HG02840 (cell line): ENCODE results near the gene PTGDS.
A peak's percentile ranks its signal among the peaks of the same experiment; 100 is the strongest.

Experiments
- ATAC-seq: cut with Tn5 transposase; IDR thresholded peaks from one replicate; pipeline ENCODE4 v1.9.1; 2021; ENCODE audit warnings: mild to moderate bottlenecking, moderate library complexity, moderate number of reproducible peaks; ENCODE audit not compliant: unreplicated experiment, low FRiP score

Gene PTGDS

DNA sequence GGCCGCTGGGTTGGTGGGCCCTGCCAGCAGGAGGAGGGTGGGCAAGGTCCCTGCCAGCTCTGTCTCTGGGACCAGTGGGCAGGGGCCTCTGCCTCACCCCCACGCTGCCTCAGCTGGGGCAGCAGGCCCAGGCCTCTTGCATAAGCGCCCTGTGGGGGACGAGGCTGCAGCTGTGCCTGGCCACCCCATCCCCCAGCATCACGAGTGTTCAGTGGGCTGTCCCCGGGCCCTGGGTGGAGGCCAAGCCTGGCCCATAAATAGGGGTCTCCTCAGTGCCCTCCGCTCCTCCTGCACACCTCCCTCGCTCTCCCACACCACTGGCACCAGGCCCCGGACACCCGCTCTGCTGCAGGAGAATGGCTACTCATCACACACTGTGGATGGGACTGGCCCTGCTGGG is at the start of gene PTGDS:
Gene PTGDS, plus strand, starts transcription at position 282 of the 400 bp plus-strand sequence. Its CDS starts 75 bp downstream, at position 357.
- ATAC-seq = no peak

DNA sequence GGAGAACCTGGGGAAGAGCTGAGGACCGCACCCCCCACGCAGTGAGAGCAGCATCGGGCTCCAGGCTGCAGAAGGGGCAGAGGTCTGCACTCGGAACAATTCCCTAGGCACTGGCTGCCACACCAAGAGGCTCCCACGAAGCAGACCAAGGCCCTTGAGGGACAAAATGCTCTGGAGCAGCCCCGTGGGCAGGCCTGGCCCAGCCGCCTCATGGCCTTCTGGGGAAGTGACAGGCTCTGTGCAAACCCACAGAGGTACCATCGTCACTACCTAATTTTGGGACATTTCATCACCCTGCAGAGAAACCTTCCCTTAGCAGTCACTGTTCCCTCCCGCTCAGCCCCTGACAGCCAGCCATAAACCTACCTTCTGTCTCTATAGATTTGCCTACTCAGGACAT is 48.7 kb upstream of the PTGDS start:
- no peak for ATAC-seq

DNA sequence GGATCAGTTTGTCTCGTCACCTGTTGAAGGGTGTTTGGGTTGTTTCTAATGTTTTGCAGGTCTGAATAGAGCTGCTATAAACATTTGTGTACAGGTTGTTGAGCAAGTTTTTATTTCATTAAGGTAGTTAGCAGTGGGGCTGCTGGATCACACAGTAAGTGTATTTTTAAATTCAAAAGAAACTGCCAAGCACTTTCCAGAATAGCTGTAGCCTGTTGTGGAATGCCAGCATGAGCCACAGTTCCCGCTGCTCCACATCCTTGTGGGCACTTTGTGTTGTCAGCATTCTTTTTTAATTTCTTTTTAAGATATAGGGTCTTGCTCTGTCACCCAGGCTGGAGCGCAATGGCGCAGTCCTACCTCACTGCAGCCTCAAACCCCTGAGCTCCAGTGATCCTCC is 47.3 kb upstream of the PTGDS start:
- no peak for ATAC-seq

DNA sequence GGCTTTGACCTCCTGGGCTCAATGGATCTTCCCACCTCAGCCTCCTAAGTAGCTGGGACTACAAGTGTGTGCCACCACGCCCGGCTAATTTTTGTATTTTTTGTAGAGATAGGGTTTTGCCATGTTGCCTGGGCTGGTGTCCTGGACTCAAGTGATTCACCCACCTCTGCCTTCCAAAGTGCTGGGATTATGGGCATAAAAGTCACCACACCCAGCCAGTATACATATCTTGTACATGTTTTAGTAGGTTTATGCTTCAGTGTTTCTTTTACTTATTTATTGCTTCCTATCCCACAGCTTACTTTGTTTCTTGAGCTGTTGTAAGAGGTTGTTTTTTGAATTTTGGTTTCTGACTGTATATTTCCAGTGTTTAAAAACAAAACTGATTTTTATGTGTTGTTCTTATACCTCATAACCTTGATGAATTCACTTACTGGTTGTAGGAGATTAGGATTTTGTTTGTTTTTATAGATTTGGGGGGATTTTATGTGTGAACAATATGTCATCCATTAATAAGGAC is 45.6 kb upstream of the PTGDS start:
- ATAC-seq = no peak

- no peak for ATAC-seq
Observed at GRCh38 chr9:136934277-136934676, 43.0 kb upstream of the PTGDS start.

DNA sequence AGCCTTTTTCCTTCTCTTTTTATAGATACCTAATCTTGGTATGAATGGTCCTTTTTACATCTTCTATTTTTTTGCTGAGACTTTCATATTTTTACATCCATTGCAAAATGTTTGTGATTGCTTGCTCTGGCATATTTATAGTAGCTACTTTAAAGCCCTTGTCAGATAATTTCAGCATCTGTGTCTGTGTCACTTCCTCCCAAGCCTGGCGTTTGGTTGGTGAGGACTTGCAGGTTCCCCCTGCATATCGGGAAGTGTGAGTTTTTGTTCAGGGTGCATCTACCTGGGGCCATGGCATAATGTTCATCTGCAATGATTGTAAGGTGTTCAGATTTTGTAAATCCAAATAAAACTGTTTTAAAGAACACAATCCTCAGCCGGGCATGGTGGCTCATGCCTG is 41.7 kb upstream of the PTGDS start:
- ATAC-seq = no peak

DNA sequence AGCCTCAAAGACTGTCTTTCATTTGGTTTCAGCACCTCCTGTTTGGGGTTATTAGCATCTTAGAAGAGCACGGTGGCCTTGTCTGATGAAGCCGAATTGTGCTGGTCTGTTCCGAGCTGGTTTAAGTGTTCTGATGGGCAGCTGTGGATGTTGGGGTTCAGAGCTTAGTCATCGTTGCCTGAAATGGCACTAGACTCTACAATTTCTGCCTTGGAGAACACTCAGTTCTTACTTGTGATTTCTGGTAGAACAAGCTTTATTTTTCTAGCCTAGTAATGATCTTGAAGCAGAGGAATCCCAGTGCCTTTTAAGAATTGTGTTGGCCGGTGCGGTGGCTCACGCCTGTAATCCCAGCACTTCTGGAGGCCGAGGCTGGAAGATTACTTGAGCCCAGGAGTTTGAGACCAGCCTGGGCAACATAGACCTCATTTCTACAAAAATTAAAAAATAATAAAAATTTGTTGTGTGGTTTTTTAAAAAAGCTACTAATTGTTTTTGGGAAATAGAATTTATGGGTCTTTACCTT is 40.6 kb upstream of the PTGDS start:
- no peak for ATAC-seq

DNA sequence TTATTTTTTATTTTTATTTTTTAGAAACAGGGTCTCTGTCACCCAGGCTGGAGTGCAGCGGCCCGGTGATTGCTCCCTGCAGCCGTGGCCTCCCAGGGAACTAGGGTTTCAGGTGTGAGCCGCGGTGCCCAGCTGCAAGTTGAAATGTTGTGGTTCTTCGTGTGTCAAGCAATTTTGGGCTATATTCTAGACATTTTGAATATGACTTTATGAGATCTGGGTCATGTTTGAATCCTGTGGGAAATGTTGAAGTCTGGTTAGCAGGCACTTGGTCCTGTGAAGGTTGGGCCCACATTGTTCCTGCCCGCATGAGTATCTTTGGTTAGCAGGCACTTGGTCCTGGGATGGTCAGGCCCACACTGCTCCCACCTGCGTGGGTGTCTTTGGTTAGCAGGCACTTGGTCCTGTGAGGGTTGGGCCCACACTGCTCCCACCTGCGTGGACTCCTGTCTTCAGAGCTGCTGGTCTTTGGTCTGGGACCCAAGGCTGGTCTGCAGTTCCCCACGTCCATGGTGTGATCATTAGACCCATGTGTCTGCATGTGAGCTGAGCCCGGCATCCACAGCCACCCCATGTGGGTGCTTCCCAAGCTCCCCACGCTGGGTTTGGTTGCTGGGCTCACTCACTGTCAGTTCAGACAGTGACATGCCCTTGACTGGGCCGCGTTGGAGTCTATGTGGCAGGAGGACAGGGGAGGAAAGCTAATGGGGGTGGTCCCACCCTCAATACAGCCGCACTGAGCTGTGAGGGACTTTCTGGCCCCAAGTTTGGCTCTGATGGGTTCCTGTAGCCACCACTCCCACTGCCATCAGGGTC is 39.9 kb upstream of the PTGDS start:
- no peak for ATAC-seq

- no peak for ATAC-seq
Observed at GRCh38 chr9:136939431-136939995, 37.8 kb upstream of the PTGDS start.

GRCh38 chr9:136939996-136940525 is 37.2 kb upstream of the PTGDS start:
- ATAC-seq = no peak

- ATAC-seq = no peak
Observed at GRCh38 chr9:136940526-136941230, 36.6 kb upstream of the PTGDS start.

DNA sequence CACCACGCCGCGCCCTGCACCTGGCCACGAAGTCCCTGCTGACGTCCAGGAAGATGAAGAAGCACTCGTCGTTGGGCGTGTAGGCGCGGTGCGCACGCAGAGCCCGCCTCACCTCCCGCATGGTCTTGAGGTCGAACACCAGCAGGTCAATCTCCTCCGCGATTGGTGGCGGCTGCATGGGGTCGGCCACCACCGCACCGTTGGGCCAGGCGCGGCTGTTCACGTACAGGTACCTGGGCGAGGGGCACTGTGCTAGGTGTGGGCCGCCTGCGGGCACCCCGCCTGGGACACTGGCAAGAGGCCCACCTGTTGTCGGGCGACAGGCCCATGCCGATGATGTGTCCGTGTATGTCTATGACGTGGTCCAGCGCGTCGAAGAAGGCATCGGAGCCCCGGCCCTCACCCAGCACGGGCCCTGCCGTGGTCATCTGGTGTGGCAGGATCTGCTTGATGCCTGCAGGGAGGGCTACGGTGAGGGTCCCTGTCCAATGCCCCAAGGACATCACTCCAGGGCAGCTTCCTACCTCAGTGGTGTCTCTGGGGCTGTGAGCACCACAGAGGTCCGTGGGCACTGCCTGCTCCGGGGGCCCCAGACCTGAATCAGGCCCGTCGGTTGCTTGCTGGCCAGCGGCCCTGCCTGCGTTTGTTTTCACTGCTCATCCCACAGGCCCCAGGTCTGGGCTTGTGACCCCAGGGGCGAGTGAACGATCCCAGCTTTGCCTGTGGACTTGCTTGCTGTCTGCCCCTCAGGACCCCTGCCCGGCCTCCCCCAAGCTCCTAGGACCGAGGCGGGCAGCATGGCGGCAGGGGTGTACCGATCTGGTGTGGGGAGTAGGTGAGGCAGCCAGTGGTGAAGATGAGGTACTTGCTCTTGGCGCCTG is 35.8 kb upstream of the PTGDS start:
- ATAC-seq = no peak

DNA sequence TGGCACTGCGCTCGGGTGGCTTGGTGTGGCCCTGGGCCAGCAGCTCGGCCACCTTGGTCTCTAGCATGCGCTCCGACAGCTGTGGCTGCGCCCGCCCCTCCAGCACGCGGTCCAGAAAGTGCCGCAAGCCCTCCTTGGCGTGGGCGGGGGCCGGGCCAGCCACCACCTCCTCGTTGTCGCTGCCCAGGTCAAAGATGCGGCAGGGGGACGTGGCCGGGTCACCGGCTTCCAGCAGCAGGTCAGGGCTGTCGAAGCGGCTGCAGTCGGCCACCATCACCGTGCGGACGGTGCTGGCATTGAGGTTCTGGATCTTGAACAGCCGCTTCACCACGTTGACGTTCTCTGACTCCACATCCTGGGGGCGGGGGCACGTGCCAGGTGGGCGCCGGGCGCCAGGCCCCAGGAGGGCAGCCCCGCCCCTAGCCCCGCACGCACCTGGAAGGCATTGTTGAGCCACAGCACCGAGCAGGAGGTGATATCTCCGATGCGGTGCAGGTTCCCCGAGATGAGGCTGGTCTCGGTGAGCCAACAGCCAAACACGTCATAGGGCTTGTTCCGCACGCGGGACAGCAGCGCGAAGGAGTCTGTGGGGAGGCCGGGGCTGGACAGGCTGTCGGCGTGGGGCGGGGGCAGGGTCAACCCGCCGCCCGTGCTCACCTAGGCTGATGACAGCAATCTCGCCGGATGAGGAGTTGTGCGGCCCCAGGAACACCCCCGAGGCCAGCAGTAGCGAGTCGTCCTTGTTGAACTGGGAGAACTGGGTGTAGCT is 35.0 kb upstream of the PTGDS start:
- no peak for ATAC-seq

DNA sequence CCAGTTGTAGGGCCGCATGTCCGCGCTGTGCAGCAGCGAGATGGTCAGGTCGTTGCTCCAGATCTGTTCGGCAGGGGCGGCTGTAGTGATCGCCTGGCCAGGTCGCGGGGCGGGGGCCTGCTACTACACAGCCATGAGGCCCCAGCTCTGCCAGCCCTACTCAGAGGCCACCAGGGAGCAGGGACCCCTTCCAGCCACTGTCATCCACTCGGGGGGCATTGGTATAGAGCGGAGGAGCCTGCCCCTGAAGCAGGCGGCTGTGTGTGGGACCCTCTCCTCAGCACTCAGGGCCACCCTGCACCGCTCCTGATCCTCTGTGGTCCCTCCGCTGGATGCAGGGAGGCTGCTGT is 34.4 kb upstream of the PTGDS start:
- ATAC-seq = no peak

DNA sequence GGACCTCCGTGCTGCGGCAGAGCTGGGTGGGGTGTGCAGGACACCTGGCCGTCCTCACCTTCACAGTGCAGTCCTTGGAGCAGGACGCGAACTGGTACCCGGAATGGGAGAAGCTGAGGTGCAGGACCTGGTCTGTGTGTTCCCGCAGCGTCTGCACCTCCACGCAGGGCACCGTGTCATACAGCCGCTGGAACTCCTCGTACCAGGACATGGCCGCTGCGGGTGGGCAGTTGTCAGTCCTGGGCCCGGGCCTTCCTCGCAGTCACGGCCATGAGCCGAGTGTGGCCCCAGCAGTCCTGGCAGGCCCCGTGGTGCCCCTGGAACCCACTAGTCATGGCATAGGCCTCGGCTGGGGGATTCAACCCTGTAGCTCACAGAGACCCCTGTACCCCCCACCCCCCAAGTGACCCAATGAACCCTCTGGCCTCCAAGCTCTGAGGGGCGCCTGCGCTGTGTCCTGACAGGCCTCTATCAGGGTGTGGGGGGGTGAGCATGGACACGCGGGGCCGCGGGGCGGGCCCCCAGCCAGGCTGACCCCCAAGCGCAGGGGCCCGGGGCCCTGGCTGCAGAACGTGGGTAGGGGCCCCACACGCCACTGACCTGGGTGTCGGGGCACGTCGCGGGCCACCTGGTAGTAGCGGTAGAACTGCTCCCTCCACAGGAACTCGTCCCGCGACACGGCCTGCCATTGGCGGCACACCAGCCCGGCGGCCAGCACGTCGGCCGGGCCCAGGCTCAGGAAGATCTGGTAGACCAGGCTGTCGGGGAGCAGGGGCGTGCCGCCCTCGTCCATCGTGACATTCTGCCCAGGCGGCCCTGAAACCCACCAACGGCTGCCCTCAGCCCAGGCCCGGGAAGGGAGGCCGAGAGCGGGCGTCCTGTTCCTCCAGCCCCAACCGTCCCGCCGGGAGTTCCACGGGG is 33.8 kb upstream of the PTGDS start:
- ATAC-seq = peak; percentile 4

GRCh38 chr9:136944212-136944518 is 33.1 kb upstream of the PTGDS start:
- no peak for ATAC-seq

DNA sequence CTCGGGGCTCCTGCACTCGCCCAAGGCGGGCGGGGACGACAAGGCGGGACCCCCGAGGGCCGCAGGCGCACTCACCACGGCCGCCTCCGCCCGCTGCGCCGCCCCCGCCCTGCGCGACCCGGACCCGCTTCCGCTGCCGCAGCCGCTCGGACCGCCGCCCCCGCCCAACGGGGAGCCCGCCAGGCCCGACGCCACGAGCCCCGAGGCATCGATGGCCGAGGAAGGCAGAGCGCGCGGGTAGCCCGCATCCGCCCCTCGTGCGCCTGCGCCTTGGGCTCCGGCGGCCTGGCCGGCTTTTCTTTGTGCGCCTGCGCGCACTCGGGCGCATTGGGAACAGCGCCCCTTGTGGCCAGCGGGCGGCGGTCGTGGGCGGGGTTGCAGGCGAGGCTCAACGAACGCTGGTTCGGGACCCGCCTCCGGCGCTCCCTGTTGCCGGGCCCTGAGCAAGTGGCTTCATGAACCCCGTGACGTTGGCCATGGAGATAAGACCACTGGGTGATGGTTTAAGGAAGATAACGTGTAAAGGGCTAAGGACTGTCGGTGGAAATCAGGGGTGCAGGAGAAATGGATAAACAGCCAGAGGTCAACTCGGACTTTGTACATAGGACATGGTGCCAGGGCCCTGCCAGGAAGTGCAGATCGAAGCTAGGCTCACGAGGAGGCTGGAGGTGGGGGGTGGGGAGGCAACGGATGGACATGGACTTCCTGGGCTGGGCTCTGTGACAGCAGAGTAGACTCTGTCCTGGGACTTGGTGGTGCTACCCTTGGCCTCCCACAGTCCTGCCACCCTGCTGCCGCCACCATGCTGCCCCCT is 32.6 kb upstream of the PTGDS start, which contains the start of the genes C8G and FBXW5:
Gene C8G, plus strand, starts transcription at position 725 of the 814 bp plus-strand sequence. Its CDS starts 78 bp downstream, at position 803.
Gene FBXW5, minus strand, starts transcription at position 220 of the 814 bp plus-strand sequence. CDS start 655 bp downstream, outside the sequence.
- ATAC-seq = peak; percentile 65
